K562 (cell line): ENCODE data around the gene GADD45GIP1. TPM values are rescaled to one million over a fixed set of nuclear protein-coding genes. Genes with fewer than 3 reads are reported as not detected.

ENCODE experiments used
- ATAC-seq: fragments of 200-7000 bp; cut with Tn5 transposase; 3 replicates; pipeline ENCODE4 v1.9.1; 2020; ENCODE audit warnings: moderate library complexity
- BruUV-seq: library from RNA; stranded (reverse); fragments of 400-500 nt; replicated peaks from 2 replicates; lab custom pipeline; 2021; lab: Mats Ljungman, UMichigan
- CTCF ChIA-PET: fragments of 300-600 bp; formaldehyde crosslinking; extraction: SDS; loops from one replicate; lab custom pipeline; 2021; ENCODE audit warnings: low intra/inter-chr PET ratio; lab: Yijun Ruan, JAX
- POLR2A ChIA-PET: fragments of 300-600, 350-650 bp; sonication (Branson Sonifier 250); formaldehyde crosslinking; extraction: SDS; loops from one replicate; lab custom pipeline; 2021; ENCODE audit warnings: antibody characterized with exemption, inconsistent platforms; lab: Yijun Ruan, JAX
- DNase-seq, 4 experiments: peaks; one replicate each; pipeline versions ENCODE4 v3.0.0 to v3.0.0-alpha.2; 2011 to 2018; ENCODE audit warnings: low spot score in 3 of 4, mixed read lengths in 3 of 4; ENCODE audit errors: extremely low read depth in 1 of 4
- FAIRE-seq: peaks from 2 replicates; lab custom pipeline; 2011; peaks lifted over from hg19 to GRCh38; lab: Jason Lieb, UNC
- H2AFZ ChIP-seq: 2 replicates; pipeline ENCODE4 v1.6.0; 2011; ENCODE audit warnings: low read depth, low read length, control low read depth, inconsistent platforms
- H3K27ac ChIP-seq: fragments of 200-600 bp; 3 replicates; pipeline ENCODE4 v1.8.0; 2011; ENCODE audit warnings: low read depth, mild to moderate bottlenecking, control low read depth, inconsistent platforms, low read length, moderate library complexity, mixed read lengths; ENCODE audit errors: extremely low read depth
- H3K27me3 ChIP-seq, 2 experiments: fragments of 300-600 bp in 1 of 2; 2 replicates in 1 of 2; 3 replicates in 1 of 2; pipeline versions ENCODE4 v1.6.0 to v1.8.0; 2011; ENCODE audit warnings: inconsistent platforms in 2 of 2, low read length in 2 of 2, mild to moderate bottlenecking in 1 of 2, mixed read lengths in 1 of 2, moderate library complexity in 1 of 2; ENCODE audit not compliant: control insufficient read depth in 2 of 2, insufficient read depth in 2 of 2
- H3K36me3 ChIP-seq: fragments of 300-600 bp; 3 replicates; pipeline ENCODE4 v1.8.0; 2011; ENCODE audit warnings: mild to moderate bottlenecking, low read length, inconsistent platforms; ENCODE audit not compliant: control insufficient read depth, insufficient read depth
- H3K4me1 ChIP-seq, 2 experiments: fragments of 200-600 bp in 1 of 2; replicated peaks in 1 of 2; 2 replicates in 1 of 2; 3 replicates in 1 of 2; pipeline versions ENCODE4 v1.5.1 to v1.8.0; 2011; ENCODE audit warnings: inconsistent platforms in 2 of 2, low read length in 2 of 2, mild to moderate bottlenecking in 1 of 2, mixed read lengths in 1 of 2, moderate library complexity in 1 of 2; ENCODE audit not compliant: control insufficient read depth in 2 of 2, insufficient read depth in 2 of 2
- H3K4me2 ChIP-seq: 2 replicates; pipeline ENCODE4 v1.6.1; 2011; ENCODE audit warnings: low read length, control low read depth, inconsistent platforms, mixed read lengths; ENCODE audit not compliant: insufficient read depth
- H3K4me3 ChIP-seq: fragments of 200-600 bp; sonication (generic), shearing (Covaris generic); 2 replicates; pipeline ENCODE4 v1.5.1; 2016; ENCODE audit warnings: control low read depth, inconsistent platforms
- H3K79me2 ChIP-seq: fragments of 200-600 bp; 3 replicates; pipeline ENCODE4 v1.8.0; 2011; ENCODE audit warnings: low read length, inconsistent platforms; ENCODE audit not compliant: control insufficient read depth, insufficient read depth
- H3K9ac ChIP-seq, 2 experiments: 2 replicates each; pipeline versions ENCODE4 v1.6.0 to v1.6.1; 2011; ENCODE audit warnings: low read depth in 2 of 2, low read length in 2 of 2, control low read depth in 1 of 2, inconsistent platforms in 1 of 2, mild to moderate bottlenecking in 1 of 2, mixed read lengths in 1 of 2; ENCODE audit not compliant: insufficient read depth in 1 of 2
- H3K9me1 ChIP-seq: one replicate; pipeline ENCODE4 v1.6.0; 2011; ENCODE audit warnings: inconsistent platforms, mild to moderate bottlenecking, low read length, moderate library complexity; ENCODE audit not compliant: control insufficient read depth, insufficient read depth
- H3K9me3 ChIP-seq: replicated peaks from 2 replicates; pipeline ENCODE4 v1.5.1; 2011; ENCODE audit warnings: low read depth, low read length, inconsistent platforms; ENCODE audit not compliant: control insufficient read depth, insufficient read depth
- H4K20me1 ChIP-seq: replicated peaks from 2 replicates; pipeline ENCODE4 v1.6.1; 2011; ENCODE audit warnings: low read length, inconsistent platforms, mixed read lengths; ENCODE audit not compliant: control insufficient read depth, insufficient read depth
- ARNT ChIP-seq, 2 experiments: fragments of 450-650 bp; IDR thresholded peaks; 2 replicates each; pipeline ENCODE4 v1.6.1; 2016; ENCODE audit warnings: mild to moderate bottlenecking in 1 of 2
- DMBX1 ChIP-seq: fragments of 250-450 bp; sonication (Bioruptor Pico); IDR thresholded peaks from 2 replicates; pipeline ENCODE4 v1.8.0; 2022; ENCODE audit warnings: inconsistent platforms, mild to moderate bottlenecking, moderate library complexity, borderline replicate concordance
- LCOR ChIP-seq: sonication (generic); formaldehyde crosslinking; IDR thresholded peaks from 2 replicates; pipeline ENCODE4 v1.8.0; 2022; ENCODE audit warnings: mild to moderate bottlenecking, missing genetic modification reagents
- MXI1 ChIP-seq: IDR thresholded peaks from 2 replicates; pipeline ENCODE4 v1.6.1; 2011; ENCODE audit warnings: low read depth, mild to moderate bottlenecking, improper control_type of control experiment, low read length
- MYNN ChIP-seq, 2 experiments: sonication (generic); formaldehyde crosslinking in 1 of 2; IDR thresholded peaks; 2 replicates each; pipeline versions ENCODE4 v1.5.0 to v1.6.1; 2016 to 2020; ENCODE audit warnings: antibody characterized with exemption in 1 of 2, missing genetic modification reagents in 1 of 2
- NFIC ChIP-seq: fragments of 450-650 bp; IDR thresholded peaks from 2 replicates; pipeline ENCODE4 v1.6.1; 2017; ENCODE audit warnings: mild to moderate bottlenecking, inconsistent platforms
- PCBP2 ChIP-seq: fragments of 200-400 bp; formaldehyde crosslinking; IDR thresholded peaks from 2 replicates; pipeline ENCODE4 v1.6.1; 2018; ENCODE audit warnings: low read length, low read depth, mild to moderate bottlenecking, moderate library complexity; ENCODE audit not compliant: poor library complexity, severe bottlenecking
- SNRNP70 ChIP-seq: fragments of 200-400 bp; formaldehyde crosslinking; optimal IDR thresholded peaks from 2 replicates; pipeline ENCODE3; 2017; ENCODE audit warnings: low read depth, low read length
- SPI1 ChIP-seq: IDR thresholded peaks from 2 replicates; pipeline ENCODE4 v1.6.1; 2011; ENCODE audit warnings: low read depth, low read length, control low read depth, borderline replicate concordance
- ZBTB8A ChIP-seq: fragments of 450-650 bp; IDR thresholded peaks from 2 replicates; pipeline ENCODE4 v1.6.1; 2018; ENCODE audit warnings: mild to moderate bottlenecking, moderate library complexity; ENCODE audit not compliant: partially characterized antibody
- ZNF3 ChIP-seq: fragments of 250-450 bp; sonication (Bioruptor Pico); IDR thresholded peaks from 2 replicates; pipeline ENCODE4 v1.5.0; 2021; ENCODE audit warnings: mild to moderate bottlenecking, moderate library complexity
- WGBS: fragments of 100-300 bp; shearing (Covaris generic); methylation state at CpG from one replicate; pipeline ENCODE4 v1.1.6; 2016; ENCODE audit warnings: low coverage, mixed read lengths; ENCODE audit not compliant: insufficient coverage; ENCODE audit errors: missing lambda C conversion rate; 5-methylcytosine and 5-hydroxymethylcytosine counted together
- in situ Hi-C: fragments of 300-500 bp; cut with MboI; formaldehyde crosslinking; loops from 4 replicates; pipeline ENCODE4 v1.15.0; 2018; ENCODE audit warnings: inconsistent platforms, mixed read lengths
- intact Hi-C: fragments of 100-400 bp; cut with micrococcal nuclease; formaldehyde crosslinking; loops from 2 replicates; pipeline ENCODE4 v1.14.2; 2022
- polyA plus RNA-seq, 8 experiments: library from polyadenylated mRNA; depleted of rRNA in 4 of 8; stranded (reverse) in 5 of 8; unstranded in 3 of 8; fragments of >200 nt; fragmentation: Nextera tagmentation in 2 of 8; fragmentation: Illumina TruSeq in 1 of 8; extraction: Ambion mirVana in 2 of 8; extraction: Trizol in 1 of 8; gene quantifications; 2 replicates each; pipeline versions ENCODE4 v1.2.1 to v1.2.3, GENCODE V29; 2011 to 2014; ENCODE audit warnings: inconsistent platforms in 1 of 8, missing spikeins in 1 of 8
- total RNA-seq, 7 experiments: library from RNA; depleted of rRNA in 6 of 7; stranded (reverse); fragments of >200 nt in 6 of 7; fragmentation: Illumina TruSeq in 2 of 7; extraction: Trizol in 2 of 7; gene quantifications; 2 replicates each; pipeline versions ENCODE4 v1.2.1 to v1.2.3, GENCODE V29; 2011 to 2021; ENCODE audit warnings: low replicate concordance in 1 of 7
- TF ChIP-seq, protein P1 (sequence below), 2 experiments: IDR thresholded peaks in 1 of 2; conservative IDR thresholded peaks in 1 of 2; 2 replicates each; pipeline ENCODE4 v1.6.1; 2016; ENCODE audit warnings: low read depth in 2 of 2, mild to moderate bottlenecking in 1 of 2, missing compliant biosample characterization in 1 of 2, missing genetic modification characterization in 1 of 2, moderate library complexity in 1 of 2
- TF ChIP-seq, protein P2 (sequence below): fragments of 250-450 bp; sonication (Bioruptor Pico); IDR thresholded peaks from 2 replicates; pipeline ENCODE4 v1.5.0; 2020; ENCODE audit warnings: mild to moderate bottlenecking, borderline replicate concordance

GADD45GIP1 gene
- total and polyA plus RNA-seq, 9 of the 15 experiments (the other 6 are each of a cell fraction or from before 2014, with no cell fraction given) = 5.1 to 161 (median 29.2) TPM

DNA sequence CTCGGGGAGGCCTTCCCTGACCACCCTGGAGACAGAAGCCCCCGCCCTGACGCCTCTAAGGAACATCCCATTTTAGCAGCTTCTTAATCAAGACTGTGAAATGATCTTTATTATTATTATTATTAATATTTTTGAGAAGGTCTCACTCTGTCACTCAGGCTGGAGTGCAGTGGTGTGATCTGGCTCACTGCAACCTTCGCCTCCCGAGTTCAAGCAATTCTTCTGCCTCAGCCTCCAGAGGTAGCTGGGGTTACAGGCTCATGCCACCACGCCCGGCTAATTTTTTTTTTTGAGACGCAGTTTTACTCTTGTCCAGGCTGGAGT, 8.8 kb upstream of the GADD45GIP1 start:
- Histone ChIP-seq H3K9ac (peak overlapping the region; percentile 91 to 94; a peak in 3 of 4 replicates), H3K4me3 (peak overlapping the region; percentile 64), H3K4me2 (peak overlapping the region; percentile 98), H4K20me1 (no peaks in the 10 kb centered on the region), H3K36me3 (no peaks in the 10 kb centered on the region), H3K9me3 (no peaks in the 10 kb centered on the region), H3K27me3 (no peaks in the 10 kb centered on the region), H3K9me1 (peaks cover 5% of the 10 kb centered on the region), H2AFZ (peak overlapping the region; percentile 100), H3K4me1 (peaks cover 9 to 24% of the 10 kb centered on the region in 2 experiments; a peak in 4 of 5 replicates), H3K79me2 (0 out of 3 replicates have a peak, but pooled peaks cover 2% of the 10 kb centered on the region), H3K27ac (peak overlapping the region; percentile 92)
- BruUV-seq = no TSS peak
- ChIA-PET CTCF (interaction anchor here (0.5 to 2.9 kb wide), 12 partner anchors 15 to 463 kb away, joined by 3 to 46 read pairs (median 6); no protein-coding TSS in a partner anchor), POLR2A (interaction anchor here (0.6 to 1.7 kb wide), 16 partner anchors 10 to 583 kb away, joined by 3 to 18 read pairs (median 4); partner anchors contain the start of gene GADD45GIP1)
- intact Hi-C loops (loop anchor here (5.0 kb wide), 1 partner anchor 78 kb away; the partner anchor contains the start of gene KLF1), in situ Hi-C loops (loop anchor here (5.0 kb wide), 1 partner anchor 282 kb away; no protein-coding TSS in a partner anchor)
- no peak for TF ChIP-seq DMBX1
- no peak for TF ChIP-seq ARNT (IDR thresholded peaks at IDR 0.05)
- no peak for TF ChIP-seq LCOR
- no peak for TF ChIP-seq NFIC
- TF ChIP-seq, protein P1, sequence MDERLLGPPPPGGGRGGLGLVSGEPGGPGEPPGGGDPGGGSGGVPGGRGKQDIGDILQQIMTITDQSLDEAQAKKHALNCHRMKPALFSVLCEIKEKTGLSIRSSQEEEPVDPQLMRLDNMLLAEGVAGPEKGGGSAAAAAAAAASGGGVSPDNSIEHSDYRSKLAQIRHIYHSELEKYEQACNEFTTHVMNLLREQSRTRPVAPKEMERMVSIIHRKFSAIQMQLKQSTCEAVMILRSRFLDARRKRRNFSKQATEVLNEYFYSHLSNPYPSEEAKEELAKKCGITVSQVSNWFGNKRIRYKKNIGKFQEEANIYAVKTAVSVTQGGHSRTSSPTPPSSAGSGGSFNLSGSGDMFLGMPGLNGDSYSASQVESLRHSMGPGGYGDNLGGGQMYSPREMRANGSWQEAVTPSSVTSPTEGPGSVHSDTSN (CRISPR knock-in tag; IDR thresholded peaks at IDR 0.05; ENCODE audit: low read depth) = no peak
- TF ChIP-seq, protein P1 (tag; conservative IDR thresholded peaks at IDR 0.05; ENCODE audit: low read depth) = no peak
- no peak for TF ChIP-seq ZBTB8A
- TF ChIP-seq ZNF3 (CRISPR knock-in tag) = no peak
- no peak for TF ChIP-seq MYNN (IDR thresholded peaks at IDR 0.05)
- no peak for TF ChIP-seq MYNN (CRISPR knock-in tag; IDR thresholded peaks at IDR 0.05)
- TF ChIP-seq SNRNP70 = no peak
- TF ChIP-seq, protein P2, sequence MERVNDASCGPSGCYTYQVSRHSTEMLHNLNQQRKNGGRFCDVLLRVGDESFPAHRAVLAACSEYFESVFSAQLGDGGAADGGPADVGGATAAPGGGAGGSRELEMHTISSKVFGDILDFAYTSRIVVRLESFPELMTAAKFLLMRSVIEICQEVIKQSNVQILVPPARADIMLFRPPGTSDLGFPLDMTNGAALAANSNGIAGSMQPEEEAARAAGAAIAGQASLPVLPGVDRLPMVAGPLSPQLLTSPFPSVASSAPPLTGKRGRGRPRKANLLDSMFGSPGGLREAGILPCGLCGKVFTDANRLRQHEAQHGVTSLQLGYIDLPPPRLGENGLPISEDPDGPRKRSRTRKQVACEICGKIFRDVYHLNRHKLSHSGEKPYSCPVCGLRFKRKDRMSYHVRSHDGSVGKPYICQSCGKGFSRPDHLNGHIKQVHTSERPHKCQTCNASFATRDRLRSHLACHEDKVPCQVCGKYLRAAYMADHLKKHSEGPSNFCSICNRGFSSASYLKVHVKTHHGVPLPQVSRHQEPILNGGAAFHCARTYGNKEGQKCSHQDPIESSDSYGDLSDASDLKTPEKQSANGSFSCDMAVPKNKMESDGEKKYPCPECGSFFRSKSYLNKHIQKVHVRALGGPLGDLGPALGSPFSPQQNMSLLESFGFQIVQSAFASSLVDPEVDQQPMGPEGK = no peak
- no peak for TF ChIP-seq SPI1
- TF ChIP-seq PCBP2 = no peak
- TF ChIP-seq MXI1 = no peak
- 47% methylated on average over 6 of the region's 8 CpGs for WGBS
- ATAC-seq (no peak; the same call in 2 of the 3 replicates), FAIRE-seq (no peak), DNase-seq (no peak)
